HepG2 (cell line): ENCODE results near the gene RALY. TPM values are rescaled to one million over a fixed set of nuclear protein-coding genes. Genes with fewer than 3 reads are reported as not detected.
"Not testable (repeated sequence)": the region's sequence is repeated elsewhere in the genome, so short reads cannot be mapped to it uniquely, and the experiment has no call there.

Experiments
- ARID4A ChIP-seq: sonication (generic); formaldehyde crosslinking; IDR thresholded peaks from 2 replicates; pipeline ENCODE4 v1.5.0; 2020; ENCODE audit warnings: mild to moderate bottlenecking, missing genetic modification reagents, borderline replicate concordance
- ASH2L ChIP-seq: fragments of 300-600, 200-600 bp; sonication (generic); IDR thresholded peaks from 2 replicates; pipeline ENCODE4 v1.7.0; 2017; ENCODE audit warnings: low read depth, mild to moderate bottlenecking, moderate library complexity, mixed read lengths, low read length; ENCODE audit not compliant: insufficient read length
- HNF4A ChIP-seq: sonication (generic); formaldehyde crosslinking; IDR thresholded peaks from 2 replicates; pipeline ENCODE4 v1.4.0; 2020; ENCODE audit warnings: missing genetic modification reagents
- NR2F6 ChIP-seq, 2 experiments: IDR thresholded peaks; 2 replicates each; pipeline ENCODE4 v1.6.1; 2016; ENCODE audit warnings: antibody characterized with exemption in 1 of 2, mild to moderate bottlenecking in 1 of 2
- PITX1 ChIP-seq: sonication (generic); formaldehyde crosslinking; IDR thresholded peaks from 2 replicates; pipeline ENCODE4 v1.5.1; 2020; ENCODE audit warnings: mild to moderate bottlenecking, missing genetic modification reagents
- SOX13 ChIP-seq, 3 experiments: fragments of 450-650 bp in 1 of 3; sonication (generic) in 1 of 3; formaldehyde crosslinking in 1 of 3; IDR thresholded peaks in 2 of 3; conservative IDR thresholded peaks in 1 of 3; 2 replicates each; pipeline versions ENCODE4 v1.5.0 to v1.6.1; 2016 to 2020; ENCODE audit warnings: antibody characterized with exemption in 1 of 3, mild to moderate bottlenecking in 1 of 3, missing compliant biosample characterization in 1 of 3, missing genetic modification reagents in 1 of 3, moderate library complexity in 1 of 3
- SP5 ChIP-seq: IDR thresholded peaks from 2 replicates; pipeline ENCODE4 v1.6.1; 2016; ENCODE audit warnings: low read depth, borderline replicate concordance
- TAF1 ChIP-seq: sonication (generic); formaldehyde crosslinking; IDR thresholded peaks from 2 replicates; pipeline ENCODE4 v1.4.0; 2020; ENCODE audit warnings: missing genetic modification reagents
- ZBTB40 ChIP-seq, 2 experiments: fragments of 450-650 bp in 1 of 2; sonication (generic) in 1 of 2; formaldehyde crosslinking in 1 of 2; IDR thresholded peaks; 2 replicates each; pipeline versions ENCODE4 v1.6.1 to v1.8.0; 2016 to 2022; ENCODE audit warnings: antibody characterized with exemption in 1 of 2, mild to moderate bottlenecking in 1 of 2, missing genetic modification reagents in 1 of 2
- ZNF331 ChIP-seq: sonication (generic); formaldehyde crosslinking; IDR thresholded peaks from 2 replicates; pipeline ENCODE4 v1.4.0; 2020; ENCODE audit warnings: missing genetic modification reagents
- polyA plus RNA-seq, 8 experiments: library from polyadenylated mRNA; depleted of rRNA in 3 of 8; stranded (reverse) in 7 of 8; unstranded in 1 of 8; fragments of >200 nt; fragmentation: Illumina TruSeq in 4 of 8; extraction: Trizol in 4 of 8; gene quantifications; 2 replicates each; pipeline versions ENCODE4 v1.2.1 to v1.2.3, GENCODE V29; 2011 to 2016; ENCODE audit warnings: low read depth in 4 of 8, missing spikeins in 1 of 8, mixed read lengths in 1 of 8; ENCODE audit not compliant: insufficient read depth in 1 of 8
- total RNA-seq, 5 experiments: library from RNA; depleted of rRNA; stranded (reverse); fragments of >200 nt; fragmentation: Illumina TruSeq; extraction: Trizol; gene quantifications; 2 replicates each; pipeline ENCODE4 v1.2.3, GENCODE V29; 2016; ENCODE audit warnings: low read depth in 1 of 5
- TF ChIP-seq, protein P1 (sequence below): sonication (generic); formaldehyde crosslinking; IDR thresholded peaks from 2 replicates; pipeline ENCODE4 v1.4.0; 2020; ENCODE audit warnings: missing genetic modification reagents, borderline replicate concordance

Gene RALY
- total and polyA plus RNA-seq, 2 of the 13 experiments (the other 11 are each of a cell fraction or from before 2014, with no cell fraction given): 178 to 186 TPM

DNA sequence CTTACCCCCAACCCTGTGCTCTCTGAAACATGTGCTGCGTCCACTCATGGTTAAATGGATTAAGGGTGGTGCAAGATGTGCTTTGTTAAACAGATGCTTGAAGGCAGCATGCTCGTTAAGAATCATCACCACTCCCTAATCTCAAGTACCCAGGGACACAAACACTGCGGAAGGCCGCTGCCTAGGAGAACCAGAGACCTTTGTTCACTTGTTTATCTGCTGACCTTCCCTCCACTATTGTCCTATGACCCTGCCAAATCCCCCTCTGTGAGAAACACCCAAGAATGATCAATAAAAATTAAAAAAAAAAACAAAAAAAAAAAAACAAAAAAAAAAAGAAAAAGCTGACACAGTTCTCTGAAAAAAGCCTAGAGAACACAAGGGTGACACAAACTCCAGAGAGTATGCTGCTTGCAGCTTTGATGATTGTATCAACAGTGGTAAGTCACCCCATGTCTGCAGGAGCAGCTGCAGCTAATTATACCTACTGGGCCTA lies 139.7 kb downstream of the RALY start (continued):
- TF ChIP-seq ZBTB40 (IDR thresholded peaks at IDR 0.05): peak; percentile 70
- peak; percentile 85 for TF ChIP-seq ZBTB40 (CRISPR knock-in tag; IDR thresholded peaks at IDR 0.05)
- TF ChIP-seq, protein P1, sequence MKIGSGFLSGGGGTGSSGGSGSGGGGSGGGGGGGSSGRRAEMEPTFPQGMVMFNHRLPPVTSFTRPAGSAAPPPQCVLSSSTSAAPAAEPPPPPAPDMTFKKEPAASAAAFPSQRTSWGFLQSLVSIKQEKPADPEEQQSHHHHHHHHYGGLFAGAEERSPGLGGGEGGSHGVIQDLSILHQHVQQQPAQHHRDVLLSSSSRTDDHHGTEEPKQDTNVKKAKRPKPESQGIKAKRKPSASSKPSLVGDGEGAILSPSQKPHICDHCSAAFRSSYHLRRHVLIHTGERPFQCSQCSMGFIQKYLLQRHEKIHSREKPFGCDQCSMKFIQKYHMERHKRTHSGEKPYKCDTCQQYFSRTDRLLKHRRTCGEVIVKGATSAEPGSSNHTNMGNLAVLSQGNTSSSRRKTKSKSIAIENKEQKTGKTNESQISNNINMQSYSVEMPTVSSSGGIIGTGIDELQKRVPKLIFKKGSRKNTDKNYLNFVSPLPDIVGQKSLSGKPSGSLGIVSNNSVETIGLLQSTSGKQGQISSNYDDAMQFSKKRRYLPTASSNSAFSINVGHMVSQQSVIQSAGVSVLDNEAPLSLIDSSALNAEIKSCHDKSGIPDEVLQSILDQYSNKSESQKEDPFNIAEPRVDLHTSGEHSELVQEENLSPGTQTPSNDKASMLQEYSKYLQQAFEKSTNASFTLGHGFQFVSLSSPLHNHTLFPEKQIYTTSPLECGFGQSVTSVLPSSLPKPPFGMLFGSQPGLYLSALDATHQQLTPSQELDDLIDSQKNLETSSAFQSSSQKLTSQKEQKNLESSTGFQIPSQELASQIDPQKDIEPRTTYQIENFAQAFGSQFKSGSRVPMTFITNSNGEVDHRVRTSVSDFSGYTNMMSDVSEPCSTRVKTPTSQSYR (CRISPR knock-in tag): peak; percentile 4; the same call in 1 of the 2 replicates
- TF ChIP-seq PITX1 (CRISPR knock-in tag): peak; percentile 76
- TF ChIP-seq ZNF331 (CRISPR knock-in tag): 0 out of 2 replicates have a peak, but pooled peaks have one; percentile 8
- peak; percentile 38 for TF ChIP-seq ASH2L
- peak; percentile 73 for TF ChIP-seq NR2F6 (IDR thresholded peaks at IDR 0.05)
- 0 out of 2 replicates have a peak, but pooled peaks have one; percentile 20 for TF ChIP-seq NR2F6 (CRISPR knock-in tag; IDR thresholded peaks at IDR 0.05)
- not testable (repeated sequence) for TF ChIP-seq SOX13 (IDR thresholded peaks at IDR 0.05)
- TF ChIP-seq SOX13 (CRISPR knock-in tag; conservative IDR thresholded peaks at IDR 0.05 in 1 of 2, IDR thresholded peaks at IDR 0.05 in 1 of 2): peak in 1 of 2 experiments; percentile 85; a peak in 2 of 4 replicates
- TF ChIP-seq TAF1 (CRISPR knock-in tag): 0 out of 2 replicates have a peak, but pooled peaks have one; percentile 10
- peak; percentile 31; the same call in 1 of the 2 replicates for TF ChIP-seq ARID4A (CRISPR knock-in tag)
- peak; percentile 1; the same call in 1 of the 2 replicates for TF ChIP-seq SP5 (CRISPR knock-in tag)
- TF ChIP-seq HNF4A (CRISPR knock-in tag): peak; percentile 47
